T-cell (primary cell): ENCODE data around the gene PCGF1. TPM values are rescaled to one million over a fixed set of nuclear protein-coding genes. Genes with fewer than 3 reads are reported as not detected.

Source experiments
- ATAC-seq, 4 experiments: fragments of 200-7000 bp in 3 of 4; fragments of 150-1000 bp in 1 of 4; cut with Tn5 transposase; replicated peaks in 1 of 4; 1 replicate in 3 of 4; 2 replicates in 1 of 4; pipeline ENCODE4 v1.10.0; 2021; ENCODE audit warnings: moderate library complexity in 3 of 4, mild to moderate bottlenecking in 2 of 4, moderate number of reproducible peaks in 1 of 4
- CTCF ChIA-PET, 2 donors: fragments of 300-600 bp; sonication (Branson Sonifier 250); formaldehyde crosslinking; loops; one replicate each; lab custom pipeline; 2022; ENCODE audit warnings: antibody characterized with exemption in 2 of 2; lab: Charles Lee
- POLR2A ChIA-PET, 2 donors: fragments of 300-600 bp; sonication (Branson Sonifier 250); formaldehyde crosslinking; loops; one replicate each; lab custom pipeline; 2022; ENCODE audit warnings: antibody characterized with exemption in 2 of 2; lab: Charles Lee
- DNase-seq, 35 experiments: peaks; one replicate each; pipeline versions ENCODE4 v3.0.0 to v3.0.0-alpha.2; 2013 to 2023
- H3K27ac ChIP-seq: one replicate; pipeline ENCODE4 v1.5.1; 2013; ENCODE audit warnings: low read length
- H3K27me3 ChIP-seq, 2 experiments: replicated peaks in 1 of 2; 1 replicate in 1 of 2; 2 replicates in 1 of 2; pipeline versions ENCODE4 v1.6.1 to v1.7.0; 2013; ENCODE audit warnings: low read length in 1 of 2, mixed read lengths in 1 of 2; ENCODE audit not compliant: control insufficient read depth in 2 of 2, insufficient read depth in 2 of 2; ENCODE audit errors: extremely low read depth in 1 of 2
- H3K36me3 ChIP-seq, 2 donors: 1 replicate in 1 of 2; 2 replicates in 1 of 2; pipeline versions ENCODE4 v1.6.1 to v1.7.0; 2013; ENCODE audit warnings: low read length in 1 of 2; ENCODE audit not compliant: control insufficient read depth in 2 of 2, insufficient read depth in 1 of 2; ENCODE audit errors: extremely low read depth in 1 of 2
- H3K4me1 ChIP-seq, 2 experiments: 1 replicate in 1 of 2; 2 replicates in 1 of 2; pipeline versions ENCODE4 v1.6.1 to v1.7.0; 2013; ENCODE audit warnings: low read length in 2 of 2, mixed read lengths in 1 of 2; ENCODE audit not compliant: insufficient read depth in 2 of 2, control insufficient read depth in 1 of 2; ENCODE audit errors: extremely low read depth in 1 of 2
- H3K4me3 ChIP-seq, 2 donors: 1 replicate in 1 of 2; 2 replicates in 1 of 2; pipeline versions ENCODE4 v1.5.1 to v1.7.0; 2013; ENCODE audit warnings: mild to moderate bottlenecking in 2 of 2, low read length in 1 of 2, moderate library complexity in 1 of 2; ENCODE audit not compliant: control insufficient read depth in 1 of 2; ENCODE audit errors: extremely low read depth in 1 of 2
- H3K9me3 ChIP-seq: 2 replicates; pipeline ENCODE4 v1.7.0; 2013
- H3K27ac Mint-ChIP-seq, 2 donors: one replicate each; pipeline ENCODE4 v1.8.0; 2020 to 2021; ENCODE audit warnings: mild to moderate bottlenecking in 2 of 2, mixed read lengths in 2 of 2
- H3K27me3 Mint-ChIP-seq, 2 donors: one replicate each; pipeline ENCODE4 v1.8.0; 2021 to 2022; ENCODE audit warnings: mixed read lengths in 2 of 2
- H3K36me3 Mint-ChIP-seq: one replicate; pipeline ENCODE4 v1.8.0; 2021; ENCODE audit warnings: mixed read lengths
- H3K4me1 Mint-ChIP-seq, 3 donors: one replicate each; pipeline ENCODE4 v1.8.0; 2020 to 2022; ENCODE audit warnings: mixed read lengths in 3 of 3, mild to moderate bottlenecking in 1 of 3
- H3K4me3 Mint-ChIP-seq, 3 donors: one replicate each; pipeline ENCODE4 v1.8.0; 2020 to 2022; ENCODE audit warnings: mild to moderate bottlenecking in 3 of 3, mixed read lengths in 3 of 3, moderate library complexity in 3 of 3
- H3K9me3 Mint-ChIP-seq, 3 donors: one replicate each; pipeline ENCODE4 v1.8.0; 2020 to 2022; ENCODE audit warnings: mixed read lengths in 3 of 3
- WGBS: methylation state at CpG from one replicate; pipeline ENCODE4 v1.1.5; 2013; ENCODE audit warnings: missing lambda C conversion rate; ENCODE audit not compliant: insufficient coverage; 5-methylcytosine and 5-hydroxymethylcytosine counted together
- total RNA-seq, 35 experiments: library from RNA in 6 of 35; stranded (reverse) in 6 of 35; fragments of 120-200 nt in 1 of 35; gene quantifications; one replicate each; pipeline versions ENCODE4 v1.2.1 to v1.2.4 and lab custom pipeline; 2013 to 2026

PCGF1 gene
- total RNA-seq, 5 donors from 2014 or later (not counting 1 experiment from before 2014, with no cell fraction given): 17.6 to 34.3 (median 28.0) TPM

GRCh38 chr2:74458132-74458937, 49.2 kb downstream of the PCGF1 start, which contains the start of gene WBP1:
WBP1 (plus strand) TSS chr2:74458438; CDS start chr2:74458603, 165 bp downstream.
- Mint-ChIP-seq H3K4me1 (peaks cover 59 to 71% (median 64%) of the 10 kb centered on the region in 3 donors), H3K4me3 (peak within 1 kb of the TSS; percentile 93 to 99 (median 97))
- CTCF ChIA-PET: interaction anchor here (0.5 to 1.9 kb wide), 10 partner anchors 10 to 395 kb away, joined by 3 to 14 read pairs (median 4); partner anchors contain the start of genes CCDC142 (in 1 of the 2), MRPL53 (in 1 of the 2) and TTC31 (in 1 of the 2)

GRCh38 chr2:74457549-74458131, 49.9 kb downstream of the PCGF1 start:
- ChIA-PET POLR2A (interaction anchor here (0.5 to 1.7 kb wide), 13 partner anchors 9 to 97 kb away, joined by 3 to 15 read pairs (median 4); partner anchors contain the start of genes C2orf81 (in 1 of the 2), CCDC142 (in 1 of the 2), MRPL53 (in 1 of the 2) and TTC31 (in 1 of the 2)), CTCF (interaction anchor here (0.5 to 1.9 kb wide), 7 partner anchors 10 to 395 kb away, joined by 3 to 14 read pairs (median 4); partner anchors contain the start of genes CCDC142 (in 1 of the 2), MRPL53 (in 1 of the 2) and TTC31 (in 1 of the 2))
- Histone ChIP-seq H3K4me3 (peak overlapping the region; percentile 69 to 96), H3K9me3 (no peaks in the 10 kb centered on the region), H3K4me1 (peaks cover 36 to 46% of the 10 kb centered on the region in 2 experiments), H3K36me3 (peaks cover 4 to 19% of the 10 kb centered on the region in 2 donors), H3K27ac (peak overlapping the region; percentile 99), H3K27me3 (no peaks in the 10 kb centered on the region)
- Mint-ChIP-seq H3K4me1 (peaks cover 60 to 71% (median 64%) of the 10 kb centered on the region in 3 donors), H3K27ac (peak overlapping the region; percentile 99), H3K4me3 (peak overlapping the region; percentile 93 to 99 (median 97)), H3K27me3 (no peaks in the 10 kb centered on the region), H3K36me3 (peaks cover 2% of the 10 kb centered on the region), H3K9me3 (no peaks in the 10 kb centered on the region)
- WGBS: under 1% methylated on average over 36 of the region's 46 CpGs
- ATAC-seq (peak; percentile 49 to 69 (median 52)), DNase-seq (peak in 34 of 35 experiments; percentile 52 to 85 (median 72))

More at GRCh38 chr2:74458132-74458937, 49.2 kb downstream of the PCGF1 start, which contains the start of gene WBP1:
- Histone ChIP-seq H3K27me3 (no peaks in the 10 kb centered on the region), H3K27ac (peak within 1 kb of the TSS; percentile 99), H3K36me3 (peaks cover 6 to 24% of the 10 kb centered on the region in 2 donors), H3K9me3 (no peaks in the 10 kb centered on the region), H3K4me3 (peak within 1 kb of the TSS; percentile 93 to 96), H3K4me1 (peaks cover 32 to 44% of the 10 kb centered on the region in 2 experiments)
- H3K27me3 Mint-ChIP-seq: no peaks in the 10 kb centered on the region
- 2% methylated on average over 20 of the region's 38 CpGs for WGBS
- H3K27ac Mint-ChIP-seq: peak within 1 kb of the TSS; percentile 99
- POLR2A ChIA-PET: interaction anchor here (0.5 to 1.7 kb wide), 15 partner anchors 9 to 259 kb away, joined by 3 to 15 read pairs (median 4); partner anchors contain the start of genes C2orf81 (in 1 of the 2), CCDC142 (in 1 of the 2), MRPL53 (in 1 of the 2) and TTC31 (in 1 of the 2)
- H3K36me3 Mint-ChIP-seq: peaks cover 5% of the 10 kb centered on the region
- no peaks in the 10 kb centered on the region for H3K9me3 Mint-ChIP-seq
- peak; percentile 96 to 100 (median 100) for DNase-seq
- ATAC-seq: peak; percentile 82 to 84 (median 82)

- Histone ChIP-seq H3K4me3 (peak overlapping the region; percentile 65 to 96), H3K36me3 (peaks cover 0 to 14% of the 10 kb centered on the region in 2 donors), H3K4me1 (peaks cover 40 to 51% of the 10 kb centered on the region in 2 experiments), H3K27ac (peak overlapping the region; percentile 99), H3K9me3 (no peaks in the 10 kb centered on the region), H3K27me3 (no peaks in the 10 kb centered on the region)
- ATAC-seq: no peak
- Mint-ChIP-seq H3K4me3 (peak overlapping the region; percentile 93 to 99 (median 97)), H3K4me1 (peaks cover 63 to 75% (median 69%) of the 10 kb centered on the region in 3 donors), H3K9me3 (no peaks in the 10 kb centered on the region), H3K36me3 (no peaks in the 10 kb centered on the region), H3K27me3 (no peaks in the 10 kb centered on the region), H3K27ac (peak overlapping the region; percentile 97 to 99)
- peak in 1 of 35 experiments; percentile 87 for DNase-seq
- CTCF ChIA-PET: interaction anchor here in 1 of 2 donors (0.6 to 3.3 kb wide), 3 partner anchors 16 to 167 kb away, joined by 3 to 24 read pairs (median 6); partner anchors contain the start of genes CCDC142, MRPL53 and TTC31
- POLR2A ChIA-PET: interaction anchor here (0.8 to 1.4 kb wide), 5 partner anchors 16 to 720 kb away, joined by 3 to 15 read pairs (median 3); partner anchors contain the start of genes MRPL53 (in 1 of the 2) and TPRKB (in 1 of the 2)
- under 1% methylated on average over 23 of the region's 27 CpGs for WGBS
Observed at GRCh38 chr2:74457129-74457548, 50.4 kb downstream of the PCGF1 start.

Other genes with a start within 250 kb of the PCGF1 start
- gene SLC4A5, start 164.3 kb downstream of the PCGF1 start, total RNA-seq: 10 to 100 TPM; 10.1 to 19.3 (median 14.6) TPM
- gene DCTN1, start 127.4 kb downstream of the PCGF1 start, total RNA-seq: 100 to 1,000 TPM in 3 of 5 donors, 10 to 100 TPM in 2; 81.9 to 124 (median 117) TPM
- 1 to 10 TPM; 5.0 to 9.5 (median 7.5) TPM for gene C2orf81, start 86.1 kb downstream of the PCGF1 start, total RNA-seq
- gene WDR54, start 86.0 kb downstream of the PCGF1 start, total RNA-seq: 10 to 100 TPM; 31.4 to 46.8 (median 45.4) TPM
- gene RTKN, start 65.8 kb downstream of the PCGF1 start, total RNA-seq: 1 to 10 TPM in 1 of 5 donors, under 1 TPM in 3, not detected in 1; 0.93 to 1.7 (median 0.96) TPM
- gene INO80B, start 52.6 kb downstream of the PCGF1 start, total RNA-seq: 10 to 100 TPM; 44.5 to 70.8 (median 68.4) TPM
- 100 to 1,000 TPM in 2 of 5 donors, 10 to 100 TPM in 3; 80.2 to 104 (median 98.2) TPM for gene WBP1, start 49.3 kb downstream of the PCGF1 start, total RNA-seq
- gene MOGS, start 42.3 kb downstream of the PCGF1 start, total RNA-seq: 100 to 1,000 TPM in 1 of 5 donors, 10 to 100 TPM in 4; 72.0 to 114 (median 93.8) TPM
- 10 to 100 TPM; 53.9 to 77.9 (median 59.4) TPM for gene MRPL53, start 35.0 kb downstream of the PCGF1 start, total RNA-seq
- 10 to 100 TPM; 16.1 to 59.3 (median 56.7) TPM for gene CCDC142, start 24.7 kb downstream of the PCGF1 start, total RNA-seq
- gene TTC31, start 24.6 kb downstream of the PCGF1 start, total RNA-seq: 10 to 100 TPM; 33.1 to 45.8 (median 44.6) TPM
- under 1 TPM in 4 of 5 donors, not detected in 1; 0.32 to 0.73 (median 0.66) TPM for gene LBX2, start 8.1 kb downstream of the PCGF1 start, total RNA-seq
- under 1 TPM in 2 of 5 donors, not detected in 3; 0.28 to 0.46 TPM for gene TLX2, start 6.8 kb upstream of the PCGF1 start, total RNA-seq
- under 1 TPM in 3 of 5 donors, not detected in 2; 0.33 to 0.76 (median 0.47) TPM for gene DQX1, start 18.5 kb upstream of the PCGF1 start, total RNA-seq
- gene AUP1, start 22.0 kb upstream of the PCGF1 start, total RNA-seq: 100 to 1,000 TPM; 144 to 167 (median 149) TPM
- gene HTRA2, start 22.2 kb upstream of the PCGF1 start, total RNA-seq: 10 to 100 TPM; 25.1 to 45.2 (median 38.3) TPM
- under 1 TPM in 4 of 5 donors, not detected in 1; 0.10 to 0.47 (median 0.38) TPM for gene LOXL3, start 46.2 kb upstream of the PCGF1 start, total RNA-seq
- 10 to 100 TPM in 3 of 5 donors, 1 to 10 TPM in 2; 9.6 to 36.5 (median 33.0) TPM for gene DOK1, start 47.0 kb upstream of the PCGF1 start, total RNA-seq
- not detected for gene M1AP, start 140.6 kb upstream of the PCGF1 start, total RNA-seq
- gene SEMA4F, start 146.6 kb upstream of the PCGF1 start, total RNA-seq: 10 to 100 TPM; 12.2 to 24.9 (median 18.6) TPM